ENCODE measurements around the gene RBM48. TPM values are rescaled to one million over a fixed set of nuclear protein-coding genes. Genes with fewer than 3 reads are reported as not detected.

RBM48 gene
- total RNA-seq, 1 experiment from 2014 or later: 14.4 TPM

- H3K27ac ChIP-seq (ENCODE audit: low read depth, low read length, poor library complexity, severe bottlenecking): no peak overlapping the region
- H3K4me1 ChIP-seq (ENCODE audit: insufficient read depth, low read length, poor library complexity, severe bottlenecking): no peaks in the 10 kb centered on the region
- ChIA-PET POLR2A (ENCODE audit: low non-redundant PET) (interaction anchor here (0.5 kb wide), 1 partner anchor 7 kb away, joined by 5 read pairs; no protein-coding TSS in a partner anchor), CTCF (no interaction called here)
- no peak overlapping the region for H3K4me3 ChIP-seq (ENCODE audit: low read depth, low read length, poor library complexity, severe bottlenecking)
- H3K27me3 ChIP-seq (replicated peaks; ENCODE audit: insufficient read depth, low read depth, low read length, poor library complexity): no peaks in the 10 kb centered on the region
- intact Hi-C loops (cut with micrococcal nuclease; ENCODE audit: unreplicated experiment): no loop called here
- no peaks in the 10 kb centered on the region for H3K9me3 ChIP-seq (ENCODE audit: low read depth, low read length, poor library complexity, severe bottlenecking)
- TF ChIP-seq EZH2 (IDR thresholded peaks at IDR 0.05; ENCODE audit: borderline replicate concordance, low read depth, low read length, poor library complexity, severe bottlenecking) (no peak), CTCF (conservative IDR thresholded peaks at IDR 0.05; ENCODE audit: low read depth, low read length) (no peak)
- H3K36me3 ChIP-seq (ENCODE audit: insufficient read depth, low read length, poor library complexity, severe bottlenecking): peaks cover 10% of the 10 kb centered on the region
- BruUV-seq (replicated peaks): no TSS peak
- DNase-seq (ENCODE audit: low spot score): no peak
Measured at GRCh38 chr7:92557249-92557648, 28.7 kb downstream of the RBM48 start.

GRCh38 chr7:92557808-92558362, 29.3 kb downstream of the RBM48 start:
- TF ChIP-seq CTCF (conservative IDR thresholded peaks at IDR 0.05; ENCODE audit: low read depth, low read length) (no peak), EZH2 (IDR thresholded peaks at IDR 0.05; ENCODE audit: borderline replicate concordance, low read depth, low read length, poor library complexity, severe bottlenecking) (no peak)
- no peak overlapping the region for H3K27ac ChIP-seq (ENCODE audit: low read depth, low read length, poor library complexity, severe bottlenecking)
- no peak overlapping the region for H3K4me3 ChIP-seq (ENCODE audit: low read depth, low read length, poor library complexity, severe bottlenecking)
- peaks cover 16% of the 10 kb centered on the region for H3K36me3 ChIP-seq (ENCODE audit: insufficient read depth, low read length, poor library complexity, severe bottlenecking)
- H3K4me1 ChIP-seq (ENCODE audit: insufficient read depth, low read length, poor library complexity, severe bottlenecking): no peaks in the 10 kb centered on the region
- no peak for DNase-seq (ENCODE audit: low spot score)
- no TSS peak for BruUV-seq (replicated peaks)
- intact Hi-C loops (cut with micrococcal nuclease; ENCODE audit: unreplicated experiment): no loop called here
- CTCF ChIA-PET: no interaction called here
- no peaks in the 10 kb centered on the region for H3K27me3 ChIP-seq (replicated peaks; ENCODE audit: insufficient read depth, low read depth, low read length, poor library complexity)
- POLR2A ChIA-PET (ENCODE audit: low non-redundant PET): no interaction called here
- H3K9me3 ChIP-seq (ENCODE audit: low read depth, low read length, poor library complexity, severe bottlenecking): no peaks in the 10 kb centered on the region

GRCh38 chr7:92560602-92561001, 32.0 kb downstream of the RBM48 start:
- ChIA-PET CTCF (no interaction called here), POLR2A (ENCODE audit: low non-redundant PET) (no interaction called here)
- Histone ChIP-seq H3K27ac (ENCODE audit: low read depth, low read length, poor library complexity, severe bottlenecking) (no peak overlapping the region), H3K4me1 (ENCODE audit: insufficient read depth, low read length, poor library complexity, severe bottlenecking) (no peaks in the 10 kb centered on the region), H3K27me3 (replicated peaks; ENCODE audit: insufficient read depth, low read depth, low read length, poor library complexity) (no peaks in the 10 kb centered on the region), H3K4me3 (ENCODE audit: low read depth, low read length, poor library complexity, severe bottlenecking) (no peak overlapping the region), H3K36me3 (ENCODE audit: insufficient read depth, low read length, poor library complexity, severe bottlenecking) (peaks cover 29% of the 10 kb centered on the region), H3K9me3 (ENCODE audit: low read depth, low read length, poor library complexity, severe bottlenecking) (no peaks in the 10 kb centered on the region)
- no TSS peak for BruUV-seq (replicated peaks)
- no peak for DNase-seq (ENCODE audit: low spot score)
- TF ChIP-seq CTCF (conservative IDR thresholded peaks at IDR 0.05; ENCODE audit: low read depth, low read length): no peak
- TF ChIP-seq EZH2 (IDR thresholded peaks at IDR 0.05; ENCODE audit: borderline replicate concordance, low read depth, low read length, poor library complexity, severe bottlenecking): no peak
- intact Hi-C loops (cut with micrococcal nuclease; ENCODE audit: unreplicated experiment): no loop called here
